Non-pigmented ciliary epithelial cell (primary cell): Measurements from ENCODE around the gene SNX24.

Experiments
- DNase-seq: peaks from one replicate; pipeline ENCODE4 v3.0.0-alpha.2; 2010; ENCODE audit warnings: low read depth

SNX24 gene

GRCh38 chr5:122921826-122922225, 76.4 kb downstream of the SNX24 start:
- DNase-seq: no peak

- DNase-seq: no peak
Observed at GRCh38 chr5:122924203-122924602, 78.8 kb downstream of the SNX24 start.

GRCh38 chr5:122924719-122925395, 79.4 kb downstream of the SNX24 start:
- no peak for DNase-seq

GRCh38 chr5:122929001-122929400, 83.6 kb downstream of the SNX24 start:
- DNase-seq: no peak

GRCh38 chr5:122929980-122930379, 84.6 kb downstream of the SNX24 start:
- DNase-seq: no peak

GRCh38 chr5:122933956-122934355, 88.5 kb downstream of the SNX24 start:
- DNase-seq: no peak

- DNase-seq: no peak
Observed at GRCh38 chr5:122936088-122936487, 90.7 kb downstream of the SNX24 start.

GRCh38 chr5:122937914-122938313, 92.5 kb downstream of the SNX24 start:
- no peak for DNase-seq

- no peak for DNase-seq
Observed at GRCh38 chr5:122940890-122941289, 95.5 kb downstream of the SNX24 start.

- DNase-seq: no peak
Observed at GRCh38 chr5:122941737-122942136, 96.3 kb downstream of the SNX24 start.

- peak; percentile 37 for DNase-seq
Observed at GRCh38 chr5:122942164-122942914, 96.9 kb downstream of the SNX24 start.

GRCh38 chr5:122943050-122943698, 97.8 kb downstream of the SNX24 start:
- DNase-seq: no peak

- DNase-seq: no peak
Observed at GRCh38 chr5:122944051-122944450, 98.6 kb downstream of the SNX24 start.

- DNase-seq: no peak
Observed at GRCh38 chr5:122947372-122947771, 102.0 kb downstream of the SNX24 start.

GRCh38 chr5:122947772-122948171, 102.4 kb downstream of the SNX24 start:
- DNase-seq: no peak

- DNase-seq: no peak
Observed at GRCh38 chr5:122948319-122948718, 102.9 kb downstream of the SNX24 start.

- no peak for DNase-seq
Observed at GRCh38 chr5:122951658-122952057, 106.2 kb downstream of the SNX24 start.

- no peak for DNase-seq
Observed at GRCh38 chr5:122954719-122955118, 109.3 kb downstream of the SNX24 start.

GRCh38 chr5:122957457-122957856, 112.0 kb downstream of the SNX24 start:
- DNase-seq: no peak

GRCh38 chr5:122959740-122960445, 114.5 kb downstream of the SNX24 start:
- DNase-seq: no peak

- DNase-seq: no peak
Observed at GRCh38 chr5:122963305-122963704, 117.9 kb downstream of the SNX24 start.

- no peak for DNase-seq
Observed at GRCh38 chr5:122965111-122965510, 119.7 kb downstream of the SNX24 start.

- no peak for DNase-seq
Observed at GRCh38 chr5:122967085-122967484, 121.7 kb downstream of the SNX24 start.
